ENCODE data around the gene KDELR3.

Gene KDELR3

GRCh38 chr22:38504731-38505540, 37.0 kb downstream of the KDELR3 start:
- peak; percentile 45 to 59 for DNase-seq
- ATAC-seq, result no peak
- peaks cover 59% of the 10 kb centered on the region for H3K4me1 Mint-ChIP-seq

GRCh38 chr22:38505541-38506117, 37.7 kb downstream of the KDELR3 start:
- DNase-seq (peak in 1 of 2 donors; percentile 69), ATAC-seq (peak; percentile 35)
- Mint-ChIP-seq H3K4me3 (peak overlapping the region; percentile 98 to 100), H3K27me3 (no peaks in the 10 kb centered on the region), H3K9me3 (peaks cover 0 to 8% of the 10 kb centered on the region in 2 donors), H3K4me1 (peaks cover 56% of the 10 kb centered on the region), H3K27ac (peak overlapping the region; percentile 100)

More at GRCh38 chr22:38504731-38505540, 37.0 kb downstream of the KDELR3 start:
- Mint-ChIP-seq H3K4me3 (peak overlapping the region; percentile 89 to 100), H3K27ac (peak overlapping the region; percentile 100), H3K9me3 (peaks cover 0 to 8% of the 10 kb centered on the region in 2 donors), H3K27me3 (no peaks in the 10 kb centered on the region)

- ATAC-seq (peak; percentile 91), DNase-seq (peak; percentile 95)
- Mint-ChIP-seq H3K4me3 (peak within 1 kb of the TSS; percentile 98 to 100), H3K27me3 (no peaks in the 10 kb centered on the region), H3K9me3 (peaks cover 0 to 8% of the 10 kb centered on the region in 2 donors), H3K27ac (peak within 1 kb of the TSS; percentile 100), H3K4me1 (peaks cover 49% of the 10 kb centered on the region)
Observed at GRCh38 chr22:38506118-38506962, 38.4 kb downstream of the KDELR3 start, which contains the start of gene DDX17. Gene DDX17, minus strand, starts transcription at chr22:38506311.

- DNase-seq, result no peak
Observed at GRCh38 chr22:38510416-38510970, 42.6 kb downstream of the KDELR3 start.

GRCh38 chr22:38513063-38513462, 45.2 kb downstream of the KDELR3 start:
- H3K27me3 Mint-ChIP-seq, result no peaks in the 10 kb centered on the region
- DNase-seq (peak; percentile 34 to 49), ATAC-seq (peak; percentile 98)
- peaks cover 9% of the 10 kb centered on the region for H3K4me1 Mint-ChIP-seq
- H3K9me3 Mint-ChIP-seq, result peaks cover 0 to 6% of the 10 kb centered on the region in 2 donors
- no peak overlapping the region for H3K4me3 Mint-ChIP-seq
- H3K27ac Mint-ChIP-seq, result no peak overlapping the region

More at GRCh38 chr22:38510416-38510970, 42.6 kb downstream of the KDELR3 start:
- no peak for ATAC-seq
- Mint-ChIP-seq H3K4me1 (peaks cover 27% of the 10 kb centered on the region), H3K27me3 (no peaks in the 10 kb centered on the region), H3K4me3 (no peak overlapping the region), H3K9me3 (peaks cover 0 to 8% of the 10 kb centered on the region in 2 donors), H3K27ac (no peak overlapping the region)

- Mint-ChIP-seq H3K9me3 (no peaks in the 10 kb centered on the region), H3K4me3 (no peak overlapping the region), H3K27ac (no peak overlapping the region), H3K4me1 (no peaks in the 10 kb centered on the region), H3K27me3 (no peaks in the 10 kb centered on the region)
- no peak for ATAC-seq
- no peak for DNase-seq
Observed at GRCh38 chr22:38518620-38519019, 50.7 kb downstream of the KDELR3 start.

GRCh38 chr22:38519453-38520250, 51.8 kb downstream of the KDELR3 start:
- ATAC-seq (no peak), DNase-seq (no peak)
- no peaks in the 10 kb centered on the region for H3K27me3 Mint-ChIP-seq
- H3K9me3 Mint-ChIP-seq, result no peaks in the 10 kb centered on the region
- H3K27ac Mint-ChIP-seq, result no peak overlapping the region
- no peak overlapping the region for H3K4me3 Mint-ChIP-seq
- no peaks in the 10 kb centered on the region for H3K4me1 Mint-ChIP-seq

- DNase-seq (no peak), ATAC-seq (no peak)
- no peaks in the 10 kb centered on the region for H3K27me3 Mint-ChIP-seq
- no peak overlapping the region for H3K27ac Mint-ChIP-seq
- no peak overlapping the region for H3K4me3 Mint-ChIP-seq
- H3K9me3 Mint-ChIP-seq, result no peaks in the 10 kb centered on the region
- H3K4me1 Mint-ChIP-seq, result no peaks in the 10 kb centered on the region
Observed at GRCh38 chr22:38523029-38523428, 55.1 kb downstream of the KDELR3 start.

- H3K27me3 Mint-ChIP-seq, result no peaks in the 10 kb centered on the region
- DNase-seq, result no peak
Observed at GRCh38 chr22:38523479-38523878, 55.6 kb downstream of the KDELR3 start.

GRCh38 chr22:38524429-38524828, 56.5 kb downstream of the KDELR3 start:
- H3K4me3 Mint-ChIP-seq, result no peak overlapping the region
- no peaks in the 10 kb centered on the region for H3K27me3 Mint-ChIP-seq
- no peaks in the 10 kb centered on the region for H3K9me3 Mint-ChIP-seq
- DNase-seq, result no peak
- H3K27ac Mint-ChIP-seq, result no peak overlapping the region
- no peaks in the 10 kb centered on the region for H3K4me1 Mint-ChIP-seq
- ATAC-seq, result no peak

More at GRCh38 chr22:38523479-38523878, 55.6 kb downstream of the KDELR3 start:
- no peaks in the 10 kb centered on the region for H3K4me1 Mint-ChIP-seq
- no peak overlapping the region for H3K27ac Mint-ChIP-seq
- H3K4me3 Mint-ChIP-seq, result no peak overlapping the region
- no peaks in the 10 kb centered on the region for H3K9me3 Mint-ChIP-seq
- no peak for ATAC-seq

- peak; percentile 42 for ATAC-seq
- H3K4me1 Mint-ChIP-seq, result peaks cover 7% of the 10 kb centered on the region
- peak overlapping the region; percentile 51 to 72 for H3K4me3 Mint-ChIP-seq
- no peaks in the 10 kb centered on the region for H3K9me3 Mint-ChIP-seq
- H3K27ac Mint-ChIP-seq, result peak overlapping the region; percentile 72 to 95
- DNase-seq, result no peak
- H3K27me3 Mint-ChIP-seq, result no peaks in the 10 kb centered on the region
Observed at GRCh38 chr22:38531251-38531938, 63.5 kb downstream of the KDELR3 start.
